COR-L47 (cell line): Measurements from ENCODE around the gene ADISSP.

ENCODE experiments used
- DNase-seq: peaks from one replicate; lab custom pipeline; 2025; lab: John Stamatoyannopoulos, UW

The ADISSP gene

GRCh38 chr20:3714092-3714491 is 53.5 kb downstream of the ADISSP start:
- no peak for DNase-seq

- no peak for DNase-seq
Measured at GRCh38 chr20:3712279-3712873, 55.2 kb downstream of the ADISSP start, which contains the start of gene SIGLEC1. Gene SIGLEC1, minus strand, starts transcription at chr20:3712600. Its CDS starts 5,472 bp downstream, at chr20:3707128.

- no peak for DNase-seq
Measured at GRCh38 chr20:3711484-3711941, 56.0 kb downstream of the ADISSP start.

- peak; percentile 32 for DNase-seq
Measured at GRCh38 chr20:3710703-3711483, 56.7 kb downstream of the ADISSP start.

- DNase-seq, result no peak
Measured at GRCh38 chr20:3710011-3710466, 57.5 kb downstream of the ADISSP start.

GRCh38 chr20:3707508-3707899 is 60.0 kb downstream of the ADISSP start:
- DNase-seq, result no peak

GRCh38 chr20:3706774-3707507 is 60.6 kb downstream of the ADISSP start:
- no peak for DNase-seq

- no peak for DNase-seq
Measured at GRCh38 chr20:3705970-3706739, 61.4 kb downstream of the ADISSP start.

- no peak for DNase-seq
Measured at GRCh38 chr20:3705491-3705969, 62.0 kb downstream of the ADISSP start.

- DNase-seq, result no peak
Measured at GRCh38 chr20:3704087-3704486, 63.5 kb downstream of the ADISSP start.
